Spleen (tissue), 7 donors: Measurements from ENCODE around the gene PRDM16.

Experiments used
- CTCF ChIP-seq, 11 experiments: fragments of 200-600 bp in 7 of 11; fragments of 450-650 bp in 4 of 11; sonication (generic) in 4 of 11; IDR thresholded peaks in 8 of 11; conservative IDR thresholded peaks in 3 of 11; 1 replicate in 7 of 11; 2 replicates in 4 of 11; pipeline versions ENCODE4 v1.4.0 to v1.8.0; 2016 to 2021; ENCODE audit warnings: antibody characterized with exemption in 11 of 11, inconsistent platforms in 4 of 11, mild to moderate bottlenecking in 1 of 11
- POLR2A ChIP-seq, 3 donors: fragments of 450-650 bp; IDR thresholded peaks; one replicate each; pipeline ENCODE4 v1.5.1; 2017; ENCODE audit warnings: antibody characterized with exemption in 3 of 3, mild to moderate bottlenecking in 1 of 3
- POLR2AphosphoS5 ChIP-seq, 3 donors: sonication (generic); formaldehyde crosslinking; IDR thresholded peaks; one replicate each; pipeline ENCODE4 v1.5.1; 2017; ENCODE audit warnings: antibody characterized with exemption in 3 of 3
- donor health status: DM: no; HTN: no; CAD: no; lungs with moderate emphysema.
- donor health status: DM: no; HTN: no; CAD: no.
- donor health status: DM: no; HTN: no; CAD: no.

- TF ChIP-seq CTCF (IDR thresholded peaks at IDR 0.05 in 8 of 11, conservative IDR thresholded peaks at IDR 0.05 in 3 of 11) (no peak), POLR2A (IDR thresholded peaks at IDR 0.05) (no peak), POLR2AphosphoS5 (IDR thresholded peaks at IDR 0.05) (no peak)
Observed at GRCh38 chr1:3128431-3129132, 59.6 kb downstream of the PRDM16 start.
